Lower lobe of right lung (tissue), 2 donors: ENCODE results near the gene BLTP2. TPM values are rescaled to one million over a fixed set of nuclear protein-coding genes. Genes with fewer than 3 reads are reported as not detected.

Experiments used
- ATAC-seq, 2 donors: fragments of 200-7000 bp; cut with Tn5 transposase; one replicate each; pipeline ENCODE4 v1.9.1; 2020 to 2022; ENCODE audit warnings: mild to moderate bottlenecking in 2 of 2, moderate library complexity in 2 of 2
- DNase-seq: peaks from one replicate; pipeline ENCODE4 v3.0.0-alpha.2; 2020
- H3K27ac ChIP-seq: fragments of 200-600 bp; one replicate; pipeline ENCODE4 v1.8.0; 2022
- H3K27me3 ChIP-seq: fragments of 200-600 bp; one replicate; pipeline ENCODE4 v1.8.0; 2022; ENCODE audit warnings: low read depth
- H3K36me3 ChIP-seq: fragments of 200-600 bp; one replicate; pipeline ENCODE4 v1.8.0; 2022; ENCODE audit warnings: mild to moderate bottlenecking
- H3K4me1 ChIP-seq: fragments of 200-600 bp; one replicate; pipeline ENCODE4 v1.8.0; 2022
- H3K4me3 ChIP-seq: fragments of 200-600 bp; one replicate; pipeline ENCODE4 v1.8.0; 2022; ENCODE audit warnings: mild to moderate bottlenecking
- H3K9me3 ChIP-seq: fragments of 200-600 bp; one replicate; pipeline ENCODE4 v1.8.0; 2022
- CTCF ChIP-seq: fragments of 200-600 bp; IDR thresholded peaks from one replicate; pipeline ENCODE4 v1.8.0; 2022; ENCODE audit warnings: antibody characterized with exemption, mild to moderate bottlenecking
- intact Hi-C: fragments of 100-400 bp; cut with DNase I; formaldehyde crosslinking; loops from one replicate; pipeline ENCODE4 v1.11.0; 2022
- total RNA-seq: library from RNA; stranded (reverse); fragmentation: NEBNext Ultra II Directional; extraction: Animal tissue kit (Norgen Biotek cat#: 25700); gene quantifications from one replicate; pipeline ENCODE4 v1.2.1, GENCODE V29; 2021
- donor health status: DM: no; HTN: yes; CAD: no; lungs with severe emphysema.

Gene BLTP2
- total RNA-seq, 1 donor from 2014 or later = 138 TPM

- ATAC-seq (no peak), DNase-seq (no peak)
- no peak overlapping the region for H3K4me3 ChIP-seq
- H3K27me3 ChIP-seq = no peaks in the 10 kb centered on the region
- H3K4me1 ChIP-seq = no peaks in the 10 kb centered on the region
- no peaks in the 10 kb centered on the region for H3K9me3 ChIP-seq
- H3K27ac ChIP-seq = no peak overlapping the region
- no peak for TF ChIP-seq CTCF
- intact Hi-C loops = no loop called here
- H3K36me3 ChIP-seq = peaks cover 100% of the 10 kb centered on the region
Measured at GRCh38 chr17:28685366-28685765, 40.4 kb upstream of the BLTP2 start.

GRCh38 chr17:28684963-28685362 is 40.0 kb upstream of the BLTP2 start:
- H3K9me3 ChIP-seq = no peaks in the 10 kb centered on the region
- peaks cover 100% of the 10 kb centered on the region for H3K36me3 ChIP-seq
- H3K27ac ChIP-seq = no peak overlapping the region
- H3K4me1 ChIP-seq = no peaks in the 10 kb centered on the region
- ATAC-seq (no peak), DNase-seq (no peak)
- no peak overlapping the region for H3K4me3 ChIP-seq
- intact Hi-C loops = no loop called here
- H3K27me3 ChIP-seq = no peaks in the 10 kb centered on the region
- TF ChIP-seq CTCF = no peak

- ATAC-seq = no peak
- H3K4me1 ChIP-seq = no peaks in the 10 kb centered on the region
Measured at GRCh38 chr17:28682655-28683054, 37.7 kb upstream of the BLTP2 start.

GRCh38 chr17:28675980-28676379 is 31.0 kb upstream of the BLTP2 start:
- peaks cover 100% of the 10 kb centered on the region for H3K36me3 ChIP-seq
- DNase-seq (no peak), ATAC-seq (no peak)
- H3K4me3 ChIP-seq = no peak overlapping the region
- H3K9me3 ChIP-seq = no peaks in the 10 kb centered on the region
- H3K4me1 ChIP-seq = no peaks in the 10 kb centered on the region
- no peak for TF ChIP-seq CTCF
- H3K27me3 ChIP-seq = no peaks in the 10 kb centered on the region
- intact Hi-C loops = no loop called here
- no peak overlapping the region for H3K27ac ChIP-seq

More at GRCh38 chr17:28682655-28683054, 37.7 kb upstream of the BLTP2 start:
- Histone ChIP-seq H3K27ac (no peak overlapping the region), H3K27me3 (no peaks in the 10 kb centered on the region), H3K4me3 (no peak overlapping the region), H3K36me3 (peaks cover 100% of the 10 kb centered on the region), H3K9me3 (no peaks in the 10 kb centered on the region)
- TF ChIP-seq CTCF = no peak
- DNase-seq = no peak
- intact Hi-C loops = no loop called here

GRCh38 chr17:28675490-28675889 is 30.5 kb upstream of the BLTP2 start:
- H3K36me3 ChIP-seq = peaks cover 100% of the 10 kb centered on the region
- no peak for ATAC-seq
- no peaks in the 10 kb centered on the region for H3K9me3 ChIP-seq
- intact Hi-C loops = no loop called here
- TF ChIP-seq CTCF = no peak
- no peak for DNase-seq
- H3K27me3 ChIP-seq = no peaks in the 10 kb centered on the region
- no peaks in the 10 kb centered on the region for H3K4me1 ChIP-seq
- H3K27ac ChIP-seq = no peak overlapping the region
- no peak overlapping the region for H3K4me3 ChIP-seq

GRCh38 chr17:28669918-28670317 is 25.0 kb upstream of the BLTP2 start:
- DNase-seq = no peak
- peaks cover 3% of the 10 kb centered on the region for H3K4me1 ChIP-seq
- no peak overlapping the region for H3K27ac ChIP-seq
- intact Hi-C loops = no loop called here
- H3K27me3 ChIP-seq = no peaks in the 10 kb centered on the region
- TF ChIP-seq CTCF = no peak
- ATAC-seq = no peak
- H3K4me3 ChIP-seq = no peak overlapping the region
- H3K9me3 ChIP-seq = no peaks in the 10 kb centered on the region
- peaks cover 89% of the 10 kb centered on the region for H3K36me3 ChIP-seq
